GM13976 (cell line): ENCODE results near the gene OR7D2.
A peak's percentile ranks its signal among the peaks of the same experiment; 100 is the strongest.

Experiments
- DNase-seq: peaks from one replicate; pipeline ENCODE4 v3.0.0; 2012; ENCODE audit warnings: low spot score
- in situ Hi-C: fragments of 300-500 bp; cut with MboI; formaldehyde crosslinking; loops from one replicate; pipeline ENCODE4 v1.12.0; 2022; ENCODE audit warnings: low sequenced_read_pairs, mixed read lengths, inconsistent platforms; ENCODE audit not compliant: unreplicated experiment
- TF ChIP-seq, protein P1 (sequence below): IDR thresholded peaks from 2 replicates; pipeline ENCODE4 v1.5.1; 2012; ENCODE audit warnings: borderline replicate concordance, mild to moderate bottlenecking; ENCODE audit not compliant: insufficient read depth; ENCODE audit errors: extremely low read depth, missing control alignments, control extremely low read depth

The OR7D2 gene

DNA sequence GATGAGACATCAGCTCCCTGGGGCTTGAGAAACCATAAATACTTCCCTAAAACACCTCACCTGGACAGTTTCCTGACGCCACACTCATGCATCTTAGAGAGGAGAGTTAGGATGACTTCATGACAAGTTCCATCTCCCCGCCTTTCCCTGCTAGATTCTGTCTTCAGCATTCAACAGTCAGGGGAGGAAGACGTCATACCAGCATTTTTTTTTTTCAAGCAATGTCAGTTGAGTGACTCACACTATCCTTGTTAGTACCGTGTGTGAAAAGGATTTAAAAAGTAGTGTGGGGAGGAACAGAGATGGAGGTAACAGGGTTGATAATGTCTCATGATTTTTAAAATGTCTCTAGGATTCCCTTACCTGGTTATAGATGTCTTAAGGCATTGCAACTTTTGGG is at the start of gene OR7D2:
TSS of gene OR7D2 (plus strand) at position 79 of the 400 bp plus-strand sequence. CDS start 6,803 bp downstream, outside the sequence.
- in situ Hi-C loops: no loop called here
- TF ChIP-seq, protein P1, sequence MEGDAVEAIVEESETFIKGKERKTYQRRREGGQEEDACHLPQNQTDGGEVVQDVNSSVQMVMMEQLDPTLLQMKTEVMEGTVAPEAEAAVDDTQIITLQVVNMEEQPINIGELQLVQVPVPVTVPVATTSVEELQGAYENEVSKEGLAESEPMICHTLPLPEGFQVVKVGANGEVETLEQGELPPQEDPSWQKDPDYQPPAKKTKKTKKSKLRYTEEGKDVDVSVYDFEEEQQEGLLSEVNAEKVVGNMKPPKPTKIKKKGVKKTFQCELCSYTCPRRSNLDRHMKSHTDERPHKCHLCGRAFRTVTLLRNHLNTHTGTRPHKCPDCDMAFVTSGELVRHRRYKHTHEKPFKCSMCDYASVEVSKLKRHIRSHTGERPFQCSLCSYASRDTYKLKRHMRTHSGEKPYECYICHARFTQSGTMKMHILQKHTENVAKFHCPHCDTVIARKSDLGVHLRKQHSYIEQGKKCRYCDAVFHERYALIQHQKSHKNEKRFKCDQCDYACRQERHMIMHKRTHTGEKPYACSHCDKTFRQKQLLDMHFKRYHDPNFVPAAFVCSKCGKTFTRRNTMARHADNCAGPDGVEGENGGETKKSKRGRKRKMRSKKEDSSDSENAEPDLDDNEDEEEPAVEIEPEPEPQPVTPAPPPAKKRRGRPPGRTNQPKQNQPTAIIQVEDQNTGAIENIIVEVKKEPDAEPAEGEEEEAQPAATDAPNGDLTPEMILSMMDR: no peak
- no peak for DNase-seq

DNA sequence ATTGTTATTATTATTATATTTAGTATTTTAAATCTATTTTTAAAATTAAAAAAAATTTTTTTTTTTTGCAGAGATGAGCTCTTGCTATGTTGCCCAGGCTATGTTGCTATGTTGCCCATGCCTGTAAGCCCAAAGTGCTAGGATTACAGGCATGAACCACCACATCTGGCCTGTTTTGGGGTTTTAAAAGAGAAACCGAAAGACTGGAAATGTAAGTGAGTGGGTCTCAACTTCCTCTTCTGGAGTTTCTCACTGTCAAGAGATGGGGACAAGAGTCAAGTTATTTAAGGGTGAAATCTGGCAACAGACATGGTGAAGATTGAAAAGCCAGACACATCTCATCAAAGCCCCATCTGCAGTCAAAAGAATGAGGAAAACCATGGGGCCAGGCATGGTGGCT is 47.8 kb upstream of the OR7D2 start:
- no peak for DNase-seq
- in situ Hi-C loops: loop anchor here (10.0 kb wide), 1 partner anchor 664 kb away; no protein-coding TSS in a partner anchor
- TF ChIP-seq, protein P1: no peak

DNA sequence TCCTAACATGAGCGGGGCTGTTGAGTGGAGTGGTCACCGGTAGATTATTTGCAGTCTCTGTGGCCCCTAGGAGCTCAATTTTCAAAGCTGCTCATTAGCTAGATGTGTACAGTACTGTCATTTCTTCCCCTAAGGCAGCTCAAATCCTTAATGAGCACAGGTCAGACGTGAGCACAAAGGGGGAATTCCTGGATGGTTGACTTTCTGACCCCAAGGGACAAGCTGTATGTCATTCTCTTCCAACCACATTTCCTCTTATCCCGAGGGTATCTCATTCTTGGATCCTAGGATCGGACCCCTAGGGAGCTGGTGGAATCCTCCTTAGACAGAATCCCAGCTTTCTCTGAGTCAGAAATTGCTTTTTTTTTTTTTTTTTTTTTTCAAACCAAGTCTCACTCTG is 46.4 kb upstream of the OR7D2 start:
- TF ChIP-seq, protein P1: no peak
- DNase-seq: no peak
- in situ Hi-C loops: loop anchor here (10.0 kb wide), 1 partner anchor 662 kb away; no protein-coding TSS in a partner anchor

DNA sequence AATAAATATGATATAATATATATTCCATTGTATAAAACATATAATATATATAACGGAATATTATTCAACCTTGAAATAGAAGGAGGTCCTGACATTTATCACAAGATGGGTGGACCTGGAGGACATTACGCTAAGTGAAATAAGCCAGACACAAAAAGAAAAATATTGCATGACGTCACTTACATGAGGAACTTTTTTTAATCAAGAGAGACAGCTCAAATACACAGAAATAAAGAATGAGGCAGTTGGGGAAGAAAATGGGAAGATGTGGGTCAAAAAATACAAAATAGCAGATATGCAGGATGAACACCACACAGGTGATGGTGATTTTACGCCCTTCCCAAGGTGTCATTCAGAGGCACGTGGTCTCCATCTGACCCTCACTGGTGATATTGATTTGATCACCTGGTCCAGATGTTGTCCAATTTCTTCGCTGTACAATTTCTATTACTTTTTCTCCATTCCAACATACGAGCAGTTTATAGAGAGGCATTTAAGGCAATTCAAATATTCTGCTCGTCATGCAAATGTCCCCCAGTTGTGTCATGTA is 39.1 kb upstream of the OR7D2 start:
- TF ChIP-seq, protein P1: no peak
- in situ Hi-C loops: loop anchor here (10.0 kb wide), 1 partner anchor 655 kb away; no protein-coding TSS in a partner anchor
- DNase-seq: no peak

DNA sequence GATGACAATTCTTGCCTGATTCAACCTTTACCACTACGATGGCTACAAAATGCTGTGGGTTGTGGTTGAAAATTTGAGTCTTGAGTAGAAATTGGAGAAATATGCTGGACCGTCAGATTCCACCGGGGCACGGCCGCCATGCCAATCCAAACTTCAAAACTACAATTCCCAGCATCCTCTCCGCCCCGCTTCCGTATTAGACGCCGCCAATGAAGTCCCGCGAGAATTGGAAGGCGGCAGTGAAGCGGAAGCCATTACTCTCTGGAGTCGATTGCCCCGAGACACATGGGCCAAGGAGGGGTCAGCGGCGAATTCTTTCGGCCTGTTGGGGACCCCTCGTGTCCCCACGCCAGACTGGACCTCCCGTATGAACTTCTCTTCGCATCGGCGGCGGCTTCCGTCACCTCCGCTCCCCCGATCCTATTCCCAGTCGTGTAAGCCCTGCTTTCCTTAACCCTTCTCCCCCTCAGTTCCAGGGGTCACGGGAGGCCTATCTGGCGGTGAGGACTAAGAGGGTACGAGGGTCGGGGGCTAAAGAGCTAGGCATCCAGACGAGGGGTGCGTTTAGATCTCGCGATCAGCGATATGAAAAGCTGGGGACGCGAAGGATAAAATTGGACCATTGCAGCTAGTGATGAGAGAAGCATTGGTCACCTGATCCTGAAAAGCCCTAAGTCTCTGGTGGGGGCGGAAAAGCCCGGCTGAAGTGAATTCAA is 38.5 kb upstream of the OR7D2 start, which contains the start of gene ZNF317:
TSS of gene ZNF317 (plus strand) at position 239 of the 716 bp plus-strand sequence. CDS start 15,620 bp downstream, outside the sequence.
- TF ChIP-seq, protein P1: no peak
- peak; percentile 88 for DNase-seq
- in situ Hi-C loops: no loop called here

DNA sequence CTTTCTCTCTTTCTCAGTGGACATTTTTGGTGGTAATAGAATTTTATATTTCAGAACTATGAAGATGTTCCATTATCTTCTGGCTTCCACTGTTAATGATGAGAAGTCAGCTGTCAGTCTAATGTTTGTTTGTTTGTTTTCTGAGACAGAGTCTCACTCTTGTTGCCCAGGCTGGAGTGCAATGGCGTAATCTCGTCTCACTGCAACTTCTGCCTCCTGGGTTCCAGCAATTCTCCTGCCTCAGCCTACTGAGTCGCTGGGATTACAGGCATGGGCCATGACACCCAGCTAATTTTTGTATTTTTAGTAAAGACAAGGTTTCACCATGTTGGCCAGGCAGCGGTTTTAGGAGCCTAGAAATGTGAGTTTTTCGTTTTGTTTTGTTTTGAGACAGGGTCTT is 33.9 kb upstream of the OR7D2 start:
- in situ Hi-C loops: no loop called here
- TF ChIP-seq, protein P1: no peak
- no peak for DNase-seq
